Nephron progenitor cell (in vitro differentiated cells): ENCODE results near the gene HSDL2.

Experiments used
- DNase-seq: peaks from one replicate; pipeline ENCODE4 v3.0.0; 2021
- H3K27ac Mint-ChIP-seq: 2 replicates; pipeline ENCODE4 v1.8.0; 2021; ENCODE audit warnings: mild to moderate bottlenecking, moderate library complexity, mixed read lengths
- H3K27me3 Mint-ChIP-seq: 2 replicates; pipeline ENCODE4 v1.8.0; 2021; ENCODE audit warnings: mild to moderate bottlenecking, low read depth, mixed read lengths; ENCODE audit not compliant: poor library complexity
- H3K36me3 Mint-ChIP-seq: 2 replicates; pipeline ENCODE4 v1.8.0; 2021; ENCODE audit warnings: low read depth, mixed read lengths
- H3K4me1 Mint-ChIP-seq: 2 replicates; pipeline ENCODE4 v1.8.0; 2021; ENCODE audit warnings: mixed read lengths
- H3K4me3 Mint-ChIP-seq: 2 replicates; pipeline ENCODE4 v1.8.0; 2021; ENCODE audit warnings: mild to moderate bottlenecking, moderate library complexity, mixed read lengths
- H3K9me3 Mint-ChIP-seq: 2 replicates; pipeline ENCODE4 v1.8.0; 2021; ENCODE audit warnings: mild to moderate bottlenecking, moderate library complexity, mixed read lengths
- TF ChIP-seq, protein P1 (sequence below): fragments of 200-600 bp; sonication (generic); IDR thresholded peaks from 2 replicates; pipeline ENCODE4 v1.5.0; 2021; ENCODE audit warnings: antibody characterized with exemption

The HSDL2 gene

GRCh38 chr9:112396416-112396815, 16.5 kb downstream of the HSDL2 start:
- no peak for DNase-seq
- no peak overlapping the region for H3K27ac Mint-ChIP-seq
- TF ChIP-seq, protein P1, sequence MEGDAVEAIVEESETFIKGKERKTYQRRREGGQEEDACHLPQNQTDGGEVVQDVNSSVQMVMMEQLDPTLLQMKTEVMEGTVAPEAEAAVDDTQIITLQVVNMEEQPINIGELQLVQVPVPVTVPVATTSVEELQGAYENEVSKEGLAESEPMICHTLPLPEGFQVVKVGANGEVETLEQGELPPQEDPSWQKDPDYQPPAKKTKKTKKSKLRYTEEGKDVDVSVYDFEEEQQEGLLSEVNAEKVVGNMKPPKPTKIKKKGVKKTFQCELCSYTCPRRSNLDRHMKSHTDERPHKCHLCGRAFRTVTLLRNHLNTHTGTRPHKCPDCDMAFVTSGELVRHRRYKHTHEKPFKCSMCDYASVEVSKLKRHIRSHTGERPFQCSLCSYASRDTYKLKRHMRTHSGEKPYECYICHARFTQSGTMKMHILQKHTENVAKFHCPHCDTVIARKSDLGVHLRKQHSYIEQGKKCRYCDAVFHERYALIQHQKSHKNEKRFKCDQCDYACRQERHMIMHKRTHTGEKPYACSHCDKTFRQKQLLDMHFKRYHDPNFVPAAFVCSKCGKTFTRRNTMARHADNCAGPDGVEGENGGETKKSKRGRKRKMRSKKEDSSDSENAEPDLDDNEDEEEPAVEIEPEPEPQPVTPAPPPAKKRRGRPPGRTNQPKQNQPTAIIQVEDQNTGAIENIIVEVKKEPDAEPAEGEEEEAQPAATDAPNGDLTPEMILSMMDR = no peak
- H3K4me1 Mint-ChIP-seq = no peaks in the 10 kb centered on the region
- H3K36me3 Mint-ChIP-seq = peaks cover 80% of the 10 kb centered on the region
- peaks cover 2% of the 10 kb centered on the region for H3K27me3 Mint-ChIP-seq
- no peak overlapping the region for H3K4me3 Mint-ChIP-seq
- peaks cover 48% of the 10 kb centered on the region for H3K9me3 Mint-ChIP-seq

DNA sequence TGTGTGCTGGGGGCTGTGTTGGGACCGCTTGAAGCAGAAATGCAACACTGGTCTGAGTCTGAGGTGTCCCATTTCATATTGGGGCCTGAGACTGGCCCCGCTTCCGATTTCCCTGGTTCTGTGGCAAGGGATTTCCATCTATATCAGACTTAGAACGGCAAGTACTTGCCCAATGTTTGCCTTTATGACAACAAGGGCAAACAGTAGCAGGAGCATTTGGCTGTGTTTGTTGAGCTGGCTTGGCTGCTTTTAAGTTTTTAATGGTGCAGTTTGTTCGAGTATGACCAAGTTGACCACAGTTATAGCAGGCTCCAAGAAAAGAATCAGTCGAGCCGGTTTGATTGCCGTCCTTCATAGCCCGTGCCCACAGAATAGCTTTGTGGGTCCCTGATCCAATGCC, 17.0 kb downstream of the HSDL2 start:
- Mint-ChIP-seq H3K4me1 (no peaks in the 10 kb centered on the region), H3K4me3 (no peak overlapping the region), H3K27ac (no peak overlapping the region), H3K9me3 (peaks cover 46% of the 10 kb centered on the region), H3K36me3 (peaks cover 78% of the 10 kb centered on the region), H3K27me3 (peaks cover 2% of the 10 kb centered on the region)
- no peak for DNase-seq
- TF ChIP-seq, protein P1 = no peak

GRCh38 chr9:112401175-112401815, 21.4 kb downstream of the HSDL2 start:
- Mint-ChIP-seq H3K27me3 (no peaks in the 10 kb centered on the region), H3K9me3 (peaks cover 36% of the 10 kb centered on the region), H3K4me3 (no peak overlapping the region), H3K4me1 (no peaks in the 10 kb centered on the region), H3K36me3 (peaks cover 70% of the 10 kb centered on the region), H3K27ac (no peak overlapping the region)
- TF ChIP-seq, protein P1 = no peak
- DNase-seq = no peak

DNA sequence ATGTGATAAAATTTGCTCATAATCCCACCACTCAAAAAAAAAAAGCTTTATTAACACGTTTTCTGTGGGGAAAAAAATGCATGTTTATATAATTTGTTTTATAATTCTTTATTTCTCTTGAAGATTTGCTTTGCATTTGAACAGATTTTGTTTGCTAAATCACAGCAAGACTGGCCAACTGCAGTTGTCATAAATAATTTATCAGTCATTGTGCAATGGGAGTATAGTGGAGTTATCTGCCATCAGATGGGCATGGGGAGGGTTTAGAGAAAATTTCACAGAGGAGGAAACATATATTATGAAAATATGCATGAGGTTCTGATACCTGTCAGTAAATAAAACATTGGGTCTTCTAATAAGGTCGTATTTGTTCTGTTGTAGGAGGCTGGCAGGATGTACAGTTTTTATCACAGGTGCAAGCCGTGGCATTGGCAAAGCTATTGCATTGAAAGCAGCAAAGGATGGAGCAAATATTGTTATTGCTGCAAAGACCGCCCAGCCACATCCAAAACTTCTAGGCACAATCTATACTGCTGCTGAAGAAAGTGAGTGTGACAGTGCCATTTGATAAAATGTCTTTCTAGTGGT, 23.8 kb downstream of the HSDL2 start:
- Mint-ChIP-seq H3K4me1 (peaks cover 6% of the 10 kb centered on the region), H3K4me3 (no peak overlapping the region), H3K27ac (no peak overlapping the region), H3K27me3 (no peaks in the 10 kb centered on the region), H3K36me3 (peaks cover 66% of the 10 kb centered on the region), H3K9me3 (peaks cover 18% of the 10 kb centered on the region)
- no peak for DNase-seq
- TF ChIP-seq, protein P1 = no peak

GRCh38 chr9:112404508-112404932, 24.6 kb downstream of the HSDL2 start:
- Mint-ChIP-seq H3K27ac (peak overlapping the region; percentile 51), H3K9me3 (peaks cover 10% of the 10 kb centered on the region), H3K4me3 (no peak overlapping the region), H3K27me3 (no peaks in the 10 kb centered on the region), H3K36me3 (peaks cover 61% of the 10 kb centered on the region), H3K4me1 (peaks cover 6% of the 10 kb centered on the region)
- no peak for DNase-seq
- TF ChIP-seq, protein P1 = no peak

GRCh38 chr9:112408275-112408674, 28.4 kb downstream of the HSDL2 start:
- Mint-ChIP-seq H3K4me1 (peaks cover 6% of the 10 kb centered on the region), H3K9me3 (no peaks in the 10 kb centered on the region), H3K27ac (peak overlapping the region; percentile 86), H3K36me3 (peaks cover 69% of the 10 kb centered on the region), H3K4me3 (no peak overlapping the region), H3K27me3 (no peaks in the 10 kb centered on the region)
- TF ChIP-seq, protein P1 = no peak
- DNase-seq = no peak
